Measurements from ENCODE around the gene CLCN1. TPM values are rescaled to one million over a fixed set of nuclear protein-coding genes. Genes with fewer than 3 reads are reported as not detected.

CLCN1 gene
- total and polyA plus RNA-seq, 2 of the 8 experiments (the other 6 are each of a cell fraction or from before 2014, with no cell fraction given): 0.36 to 0.41 TPM

- Histone ChIP-seq H2AFZ (ENCODE audit: low read length) (no peak overlapping the region), H3K27ac (ENCODE audit: low read depth, low read length) (no peak overlapping the region), H3K4me3 (ENCODE audit: extremely low read depth in 1 of 4, insufficient read depth in 2 of 4, low read depth in 3 of 4, low read length in 4 of 4) (peak overlapping the region; percentile 76 to 100 (median 88); a peak in 5 of 8 replicates), H3K4ac (replicated peaks; ENCODE audit: insufficient read length, low read depth, low read length) (no peak overlapping the region), H3K27me3 (replicated peaks in 1 of 4; ENCODE audit: control insufficient read depth in 3 of 4, extremely low read depth in 1 of 4, insufficient read depth in 3 of 4, low read length in 3 of 4) (no peaks in the 10 kb centered on the region), H4K91ac (replicated peaks; ENCODE audit: insufficient read length, low read length) (no peak overlapping the region), H3K23ac (ENCODE audit: insufficient read length) (no peak overlapping the region), H3K4me1 (replicated peaks in 1 of 4; ENCODE audit: control insufficient read depth in 3 of 4, insufficient read depth in 4 of 4, low read length in 3 of 4) (peaks cover 5 to 22% (median 6%) of the 10 kb centered on the region in 4 experiments), H3K79me2 (ENCODE audit: control insufficient read depth in 1 of 2, insufficient read depth in 2 of 2, low read length in 2 of 2) (peaks cover 3 to 55% of the 10 kb centered on the region in 2 experiments; a peak in 3 of 4 replicates), H2BK12ac (ENCODE audit: low read depth, low read length) (no peak overlapping the region), H3K9ac (replicated peaks in 1 of 4; ENCODE audit: extremely low read depth in 1 of 4, low read depth in 3 of 4, low read length in 3 of 4) (no peak overlapping the region), H3K79me1 (ENCODE audit: low read depth, low read length) (peaks cover 26% of the 10 kb centered on the region), H4K5ac (ENCODE audit: insufficient read length, low read depth, low read length) (no peak overlapping the region), H4K20me1 (replicated peaks in 1 of 2; ENCODE audit: control insufficient read depth in 1 of 2, insufficient read depth in 2 of 2, low read length in 2 of 2) (peaks cover 29 to 40% of the 10 kb centered on the region in 2 experiments), H3K18ac (ENCODE audit: extremely low read depth, low read length) (no peak overlapping the region), H3K23me2 (ENCODE audit: low read depth, low read length) (peaks cover 8% of the 10 kb centered on the region; the same call in 1 of the 2 replicates), H3K9me3 (ENCODE audit: insufficient read depth in 2 of 2, low read depth in 1 of 2, low read length in 1 of 2) (no peaks in the 10 kb centered on the region), H2BK15ac (ENCODE audit: low read length) (no peak overlapping the region), H2BK120ac (replicated peaks; ENCODE audit: low read depth, low read length) (no peak overlapping the region), H3K36me3 (ENCODE audit: control insufficient read depth in 2 of 4, insufficient read depth in 4 of 4, low read length in 3 of 4) (peaks cover 6 to 34% (median 13%) of the 10 kb centered on the region in 4 experiments), H2BK20ac (ENCODE audit: low read length) (no peak overlapping the region), H4K8ac (ENCODE audit: extremely low read depth, insufficient read depth, low read length) (no peak overlapping the region; the same call in 1 of the 2 replicates), H2BK5ac (ENCODE audit: low read depth, low read length) (peak overlapping the region; percentile 13; the same call in 1 of the 2 replicates), H3K14ac (ENCODE audit: insufficient read length) (no peak overlapping the region), H3K56ac (replicated peaks; ENCODE audit: insufficient read length, low read depth, low read length) (no peak overlapping the region), H2AK5ac (ENCODE audit: low read depth, low read length) (no peak overlapping the region), H3K4me2 (ENCODE audit: insufficient read depth in 1 of 2, low read depth in 2 of 2, low read length in 2 of 2) (peak overlapping the region; percentile 69 to 93)
- WGBS, 2 experiments (ENCODE audit: extremely low coverage in 1 of 2, insufficient coverage in 1 of 2, insufficient read length in 1 of 2, insufficient replicate concordance in 2 of 2, low coverage in 1 of 2, low lambda C conversion rate in 2 of 2, missing lambda C conversion rate in 1 of 2): 91% methylated on average over 14 of the region's 15 CpGs; no CpG with 5 or more reads in 1 of the 2 experiments
- ChIA-PET POLR2A (ENCODE audit: partially characterized antibody) (interaction anchor here (0.8 to 19.0 kb wide), 5 partner anchors 15 to 38 kb away, joined by 3 to 518 read pairs (median 8); partner anchors contain the start of genes EPHA1 and FAM131B), CTCF (ENCODE audit: partially characterized antibody) (interaction anchor here (0.6 to 17.5 kb wide), 10 partner anchors 8 to 84 kb away, joined by 3 to 359 read pairs (median 6); partner anchors contain the start of gene EPHA1)
- FAIRE-seq (no peak), DNase-seq (ENCODE audit: low read depth in 1 of 2, low spot score in 2 of 2) (no peak)
- TF ChIP-seq ZNF274 (IDR thresholded peaks at IDR 0.05; ENCODE audit: borderline replicate concordance, extremely low read depth, low read length) (no peak), POLR2AphosphoS5 (IDR thresholded peaks at IDR 0.05; ENCODE audit: low read depth, low read length) (no peak; the same call in 1 of the 2 replicates), POLR2A (IDR thresholded peaks at IDR 0.05; ENCODE audit: control extremely low read depth in 1 of 2, low read depth in 2 of 2, low read length in 2 of 2) (no peak), SRF (IDR thresholded peaks at IDR 0.05; ENCODE audit: low read depth, low read length) (no peak), TCF12 (IDR thresholded peaks at IDR 0.05; ENCODE audit: low read depth, low read length) (no peak), CEBPB (IDR thresholded peaks at IDR 0.05; ENCODE audit: low read depth, low read length) (no peak), TEAD4 (IDR thresholded peaks at IDR 0.05; ENCODE audit: low read depth, low read length) (no peak)
Measured at GRCh38 chr7:143382791-143383641, 67.1 kb downstream of the CLCN1 start.
